Femur (tissue), 1 donor: Measurements from ENCODE around the gene CFLAR.
"Not testable (repeated sequence)": the region's sequence is repeated elsewhere in the genome, so short reads cannot be mapped to it uniquely, and the experiment has no call there.

Source experiments
- DNase-seq: peaks from one replicate; pipeline ENCODE4 v3.0.0-alpha.2; 2017

CFLAR gene

GRCh38 chr2:201116115-201116958 lies at the start of gene CFLAR:
TSS of gene CFLAR (plus strand) at chr2:201116164. CDS start at chr2:201129866, 13,702 bp downstream.
- DNase-seq, result peak; percentile 84

GRCh38 chr2:201070948-201071478 lies 45.0 kb upstream of the CFLAR start:
- DNase-seq, result no peak

- peak; percentile 96 for DNase-seq
Measured at GRCh38 chr2:201071479-201072200, 44.3 kb upstream of the CFLAR start, which contains the start of the genes HYCC2 and NDUFB3. TSS of gene HYCC2 (minus strand) at chr2:201071671. CDS start at chr2:201024009, 47,662 bp downstream. TSS of gene NDUFB3 (plus strand) at chr2:201072001. CDS start at chr2:201078883, 6,882 bp downstream.

- DNase-seq, result no peak
Measured at GRCh38 chr2:201072201-201072530, 43.8 kb upstream of the CFLAR start.

- no peak for DNase-seq
Measured at GRCh38 chr2:201073071-201073470, 42.9 kb upstream of the CFLAR start.

- DNase-seq, result no peak
Measured at GRCh38 chr2:201074996-201075395, 41.0 kb upstream of the CFLAR start.

GRCh38 chr2:201084863-201085262 lies 31.1 kb upstream of the CFLAR start:
- no peak for DNase-seq

GRCh38 chr2:201090574-201090973 lies 25.4 kb upstream of the CFLAR start:
- no peak for DNase-seq

GRCh38 chr2:201093573-201093972 lies 22.4 kb upstream of the CFLAR start:
- no peak for DNase-seq

GRCh38 chr2:201100497-201100896 lies 15.5 kb upstream of the CFLAR start:
- DNase-seq, result no peak

GRCh38 chr2:201105759-201106158 lies 10.2 kb upstream of the CFLAR start:
- DNase-seq, result no peak

GRCh38 chr2:201107624-201108023 lies 8.3 kb upstream of the CFLAR start:
- DNase-seq, result no peak

- DNase-seq, result no peak
Measured at GRCh38 chr2:201108341-201108740, 7.6 kb upstream of the CFLAR start.

GRCh38 chr2:201109186-201109585 lies 6.8 kb upstream of the CFLAR start:
- DNase-seq, result no peak

- no peak for DNase-seq
Measured at GRCh38 chr2:201110615-201111014, 5.3 kb upstream of the CFLAR start.

GRCh38 chr2:201111096-201111495 lies 4.9 kb upstream of the CFLAR start:
- no peak for DNase-seq

GRCh38 chr2:201114350-201114749 lies 1.6 kb upstream of the CFLAR start:
- no peak for DNase-seq

- DNase-seq, result no peak
Measured at GRCh38 chr2:201114846-201115245, 1.1 kb upstream of the CFLAR start.

- DNase-seq, result peak; percentile 72
Measured at GRCh38 chr2:201116959-201117734, 1.2 kb downstream of the CFLAR start.

GRCh38 chr2:201117735-201118094 lies 1.8 kb downstream of the CFLAR start:
- DNase-seq, result not testable (repeated sequence)

GRCh38 chr2:201118121-201118960 lies 2.4 kb downstream of the CFLAR start:
- peak; percentile 88 for DNase-seq
